Body of pancreas (tissue), 4 donors: Measurements from ENCODE around the gene PNMT. TPM values are rescaled to one million over a fixed set of nuclear protein-coding genes. Genes with fewer than 3 reads are reported as not detected.

Source experiments
- ATAC-seq: fragments of 150-250 bp; one replicate; pipeline ENCODE4 v1.9.1; 2016
- DNase-seq, 4 donors: peaks; one replicate each; pipeline ENCODE4 v3.0.0-alpha.2; 2019
- H3K27ac ChIP-seq, 4 donors: fragments of 200-600 bp; sonication (generic); 1 replicate in 3 of 4; 2 replicates in 1 of 4; pipeline versions ENCODE4 v1.5.1 to v1.6.1; 2016 to 2019; ENCODE audit warnings: mild to moderate bottlenecking in 1 of 4, mixed read lengths in 1 of 4, moderate library complexity in 1 of 4
- H3K27me3 ChIP-seq, 2 donors: fragments of 200-600 bp; sonication (generic); one replicate each; pipeline ENCODE4 v1.6.0; 2016; ENCODE audit warnings: mild to moderate bottlenecking in 1 of 2
- H3K36me3 ChIP-seq, 2 donors: fragments of 200-600 bp; sonication (generic); replicated peaks in 1 of 2; 2 replicates each; pipeline ENCODE4 v1.5.1; 2016; ENCODE audit warnings: low read depth in 2 of 2; ENCODE audit not compliant: insufficient read depth in 1 of 2
- H3K4me1 ChIP-seq: fragments of 200-600 bp; sonication (generic); one replicate; pipeline ENCODE4 v1.6.0; 2016
- H3K4me3 ChIP-seq, 2 donors: fragments of 200-600 bp; sonication (generic); 1 replicate in 1 of 2; 2 replicates in 1 of 2; pipeline ENCODE4 v1.5.1; 2016 to 2019
- H3K9me3 ChIP-seq, 3 donors: fragments of 200-600 bp; sonication (generic); 1 replicate in 2 of 3; 2 replicates in 1 of 3; pipeline ENCODE4 v1.5.1; 2016
- POLR2A ChIP-seq, 3 donors: fragments of 450-650 bp; IDR thresholded peaks; one replicate each; pipeline ENCODE4 v1.6.1; 2016; ENCODE audit warnings: antibody characterized with exemption in 3 of 3, mild to moderate bottlenecking in 2 of 3
- WGBS, 2 donors: methylation state at CpG; one replicate each; pipeline ENCODE4 v1.1.5; 2017; 5-methylcytosine and 5-hydroxymethylcytosine counted together
- intact Hi-C: fragments of 100-400 bp; cut with DNase I; formaldehyde crosslinking; loops from one replicate; pipeline ENCODE4 v1.15.1; 2023
- total RNA-seq, 2 donors: library from RNA; depleted of rRNA; stranded (reverse); fragments of >200 nt; gene quantifications; one replicate each; pipeline ENCODE4 v1.1.0, GENCODE V29; 2016
- TF ChIP-seq, protein P1 (sequence below), 7 experiments: fragments of 450-650 bp in 4 of 7; fragments of 200-600 bp in 3 of 7; sonication (generic) in 3 of 7; IDR thresholded peaks; one replicate each; pipeline ENCODE4 v1.5.1; 2016 to 2019; ENCODE audit warnings: antibody characterized with exemption in 7 of 7

The PNMT gene, protein sequence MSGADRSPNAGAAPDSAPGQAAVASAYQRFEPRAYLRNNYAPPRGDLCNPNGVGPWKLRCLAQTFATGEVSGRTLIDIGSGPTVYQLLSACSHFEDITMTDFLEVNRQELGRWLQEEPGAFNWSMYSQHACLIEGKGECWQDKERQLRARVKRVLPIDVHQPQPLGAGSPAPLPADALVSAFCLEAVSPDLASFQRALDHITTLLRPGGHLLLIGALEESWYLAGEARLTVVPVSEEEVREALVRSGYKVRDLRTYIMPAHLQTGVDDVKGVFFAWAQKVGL
- 1 to 10 TPM; 1.3 to 2.6 TPM for total RNA-seq

DNA sequence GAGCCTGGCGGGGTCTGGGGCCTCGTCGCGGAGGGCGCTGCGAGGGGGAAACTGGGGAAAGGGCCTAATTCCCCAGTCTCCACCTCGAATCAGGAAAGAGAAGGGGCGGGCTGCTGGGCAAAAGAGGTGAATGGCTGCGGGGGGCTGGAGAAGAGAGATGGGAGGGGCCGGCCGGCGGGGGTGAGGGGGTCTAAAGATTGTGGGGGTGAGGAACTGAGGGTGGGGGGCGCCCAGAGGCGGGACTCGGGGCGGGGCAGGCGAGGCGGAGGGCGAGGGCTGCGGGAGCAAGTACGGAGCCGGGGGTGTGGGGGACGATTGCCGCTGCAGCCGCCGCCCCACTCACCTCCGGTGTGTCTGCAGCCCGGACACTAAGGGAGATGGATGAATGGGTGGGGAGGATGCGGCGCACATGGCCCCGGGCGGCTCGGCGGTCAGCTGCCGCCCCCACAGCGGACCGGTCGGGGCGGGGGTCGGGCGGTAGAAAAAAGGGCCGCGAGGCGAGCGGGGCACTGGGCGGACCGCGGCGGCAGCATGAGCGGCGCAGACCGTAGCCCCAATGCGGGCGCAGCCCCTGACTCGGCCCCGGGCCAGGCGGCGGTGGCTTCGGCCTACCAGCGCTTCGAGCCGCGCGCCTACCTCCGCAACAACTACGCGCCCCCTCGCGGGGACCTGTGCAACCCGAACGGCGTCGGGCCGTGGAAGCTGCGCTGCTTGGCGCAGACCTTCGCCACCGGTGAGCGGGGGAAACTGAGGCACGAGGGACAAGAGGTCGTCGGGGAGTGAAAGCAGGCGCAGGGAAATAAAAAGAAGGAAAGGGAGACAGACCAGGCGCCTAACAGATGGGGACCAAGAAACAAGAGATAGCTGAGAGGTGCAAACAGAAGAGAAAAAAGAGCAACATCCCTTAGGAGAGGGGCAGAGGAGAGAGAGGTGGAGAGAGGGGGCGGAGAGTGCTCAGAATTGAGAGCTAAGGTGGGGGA, at the start of gene PNMT:
TSS of gene PNMT (plus strand) at position 509 of the 980 bp plus-strand sequence. CDS start at position 532, 23 bp downstream.
- TF ChIP-seq, protein P1, sequence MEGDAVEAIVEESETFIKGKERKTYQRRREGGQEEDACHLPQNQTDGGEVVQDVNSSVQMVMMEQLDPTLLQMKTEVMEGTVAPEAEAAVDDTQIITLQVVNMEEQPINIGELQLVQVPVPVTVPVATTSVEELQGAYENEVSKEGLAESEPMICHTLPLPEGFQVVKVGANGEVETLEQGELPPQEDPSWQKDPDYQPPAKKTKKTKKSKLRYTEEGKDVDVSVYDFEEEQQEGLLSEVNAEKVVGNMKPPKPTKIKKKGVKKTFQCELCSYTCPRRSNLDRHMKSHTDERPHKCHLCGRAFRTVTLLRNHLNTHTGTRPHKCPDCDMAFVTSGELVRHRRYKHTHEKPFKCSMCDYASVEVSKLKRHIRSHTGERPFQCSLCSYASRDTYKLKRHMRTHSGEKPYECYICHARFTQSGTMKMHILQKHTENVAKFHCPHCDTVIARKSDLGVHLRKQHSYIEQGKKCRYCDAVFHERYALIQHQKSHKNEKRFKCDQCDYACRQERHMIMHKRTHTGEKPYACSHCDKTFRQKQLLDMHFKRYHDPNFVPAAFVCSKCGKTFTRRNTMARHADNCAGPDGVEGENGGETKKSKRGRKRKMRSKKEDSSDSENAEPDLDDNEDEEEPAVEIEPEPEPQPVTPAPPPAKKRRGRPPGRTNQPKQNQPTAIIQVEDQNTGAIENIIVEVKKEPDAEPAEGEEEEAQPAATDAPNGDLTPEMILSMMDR (IDR thresholded peaks at IDR 0.05), result peak; percentile 48 to 73 (median 66)
- TF ChIP-seq POLR2A (IDR thresholded peaks at IDR 0.05), result no peak
- H3K27ac ChIP-seq, result peak within 1 kb of the TSS in 1 of 4 donors; percentile 8
- DNase-seq (peak; percentile 71 to 83 (median 76)), ATAC-seq (peak; percentile 58)
- H3K36me3 ChIP-seq, result no peaks in the 10 kb centered on the region
- no peak within 1 kb of the TSS for H3K4me3 ChIP-seq
- H3K4me1 ChIP-seq, result peaks cover 36% of the 10 kb centered on the region
- no peaks in the 10 kb centered on the region for H3K27me3 ChIP-seq
- 5 to 9% methylated on average over 61 to 68 of the region's 85 CpGs for WGBS, 2 donors
- H3K9me3 ChIP-seq, result no peaks in the 10 kb centered on the region
- intact Hi-C loops, result no loop called here

DNA sequence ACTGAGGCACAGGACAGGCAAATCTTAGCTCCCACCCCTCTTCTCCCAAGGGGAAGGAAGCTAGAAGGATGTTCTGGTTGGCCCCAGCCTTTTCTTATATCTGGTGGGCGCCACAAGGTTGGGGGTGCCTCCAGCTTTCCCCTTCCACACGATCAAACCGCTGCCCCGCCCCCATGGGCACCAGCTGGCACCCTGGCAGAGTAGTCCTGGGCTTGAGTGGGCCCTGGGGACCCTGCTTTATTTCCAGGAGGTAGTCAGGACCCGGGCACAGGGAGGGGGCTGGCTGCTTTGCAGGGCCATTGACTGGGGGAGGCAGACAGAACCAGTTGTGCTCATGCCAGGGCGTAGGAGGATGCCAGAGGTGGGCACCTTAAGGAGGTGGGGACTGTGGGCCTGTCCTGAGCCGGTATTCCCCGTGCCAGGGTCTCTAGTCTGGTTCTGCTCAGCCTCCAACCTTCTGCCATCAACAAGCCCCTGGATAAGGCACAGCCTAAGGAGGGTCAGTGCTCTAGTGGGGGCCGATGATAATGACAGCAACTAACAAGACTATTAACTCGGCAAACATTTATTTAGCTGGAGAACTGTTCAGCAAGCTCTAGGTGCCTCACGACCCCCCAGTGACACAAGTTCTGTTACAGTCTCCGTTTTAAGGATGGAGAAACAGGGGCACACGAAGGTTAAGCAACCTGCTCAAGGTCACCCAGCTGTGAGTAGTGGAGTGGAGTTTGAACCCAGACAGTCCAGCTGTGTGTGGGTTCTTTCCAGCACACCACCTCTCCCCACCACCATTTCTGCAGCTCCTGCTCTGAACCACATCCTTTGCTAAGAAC, 49.1 kb upstream of the PNMT start:
- Histone ChIP-seq H3K4me1 (peaks cover 36% of the 10 kb centered on the region), H3K36me3 (no peaks in the 10 kb centered on the region), H3K27me3 (no peaks in the 10 kb centered on the region), H3K9me3 (no peaks in the 10 kb centered on the region), H3K27ac (no peak overlapping the region), H3K4me3 (no peak overlapping the region)
- DNase-seq (no peak), ATAC-seq (no peak)
- TF ChIP-seq, protein P1 (IDR thresholded peaks at IDR 0.05), result no peak
- TF ChIP-seq POLR2A (IDR thresholded peaks at IDR 0.05), result no peak
- intact Hi-C loops, result no loop called here
- 34 to 43% methylated on average over 8 to 13 of the region's 13 CpGs for WGBS, 2 donors

DNA sequence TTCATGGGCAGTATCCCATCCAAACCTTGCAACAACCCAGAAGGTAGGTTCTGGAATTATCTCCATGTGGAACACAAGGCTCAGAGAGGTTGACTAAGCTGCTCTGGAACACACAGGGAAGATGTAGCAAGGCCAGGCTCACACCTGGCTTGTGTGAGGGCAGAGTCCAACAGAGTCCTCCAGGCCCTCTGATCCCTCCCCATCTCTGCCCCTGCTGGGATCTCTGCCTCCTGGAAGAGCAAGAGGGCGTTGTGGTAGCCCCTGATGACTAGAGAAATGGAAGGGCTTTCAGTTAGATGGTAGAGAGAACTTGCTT, 48.5 kb upstream of the PNMT start:
- TF ChIP-seq, protein P1 (IDR thresholded peaks at IDR 0.05), result no peak
- TF ChIP-seq POLR2A (IDR thresholded peaks at IDR 0.05), result no peak
- no peaks in the 10 kb centered on the region for H3K9me3 ChIP-seq
- H3K4me3 ChIP-seq, result no peak overlapping the region
- H3K27ac ChIP-seq, result no peak overlapping the region
- intact Hi-C loops, result loop anchor here (5.0 kb wide), 1 partner anchor 67 kb away; no protein-coding TSS in a partner anchor
- peaks cover 36% of the 10 kb centered on the region for H3K4me1 ChIP-seq
- WGBS, 2 donors, result 56% methylated on average over 1 of the region's 1 CpG; no CpG with 5 or more reads in 1 of the 2 donors
- no peak for ATAC-seq
- H3K27me3 ChIP-seq, result no peaks in the 10 kb centered on the region
- no peaks in the 10 kb centered on the region for H3K36me3 ChIP-seq
- DNase-seq, result no peak

DNA sequence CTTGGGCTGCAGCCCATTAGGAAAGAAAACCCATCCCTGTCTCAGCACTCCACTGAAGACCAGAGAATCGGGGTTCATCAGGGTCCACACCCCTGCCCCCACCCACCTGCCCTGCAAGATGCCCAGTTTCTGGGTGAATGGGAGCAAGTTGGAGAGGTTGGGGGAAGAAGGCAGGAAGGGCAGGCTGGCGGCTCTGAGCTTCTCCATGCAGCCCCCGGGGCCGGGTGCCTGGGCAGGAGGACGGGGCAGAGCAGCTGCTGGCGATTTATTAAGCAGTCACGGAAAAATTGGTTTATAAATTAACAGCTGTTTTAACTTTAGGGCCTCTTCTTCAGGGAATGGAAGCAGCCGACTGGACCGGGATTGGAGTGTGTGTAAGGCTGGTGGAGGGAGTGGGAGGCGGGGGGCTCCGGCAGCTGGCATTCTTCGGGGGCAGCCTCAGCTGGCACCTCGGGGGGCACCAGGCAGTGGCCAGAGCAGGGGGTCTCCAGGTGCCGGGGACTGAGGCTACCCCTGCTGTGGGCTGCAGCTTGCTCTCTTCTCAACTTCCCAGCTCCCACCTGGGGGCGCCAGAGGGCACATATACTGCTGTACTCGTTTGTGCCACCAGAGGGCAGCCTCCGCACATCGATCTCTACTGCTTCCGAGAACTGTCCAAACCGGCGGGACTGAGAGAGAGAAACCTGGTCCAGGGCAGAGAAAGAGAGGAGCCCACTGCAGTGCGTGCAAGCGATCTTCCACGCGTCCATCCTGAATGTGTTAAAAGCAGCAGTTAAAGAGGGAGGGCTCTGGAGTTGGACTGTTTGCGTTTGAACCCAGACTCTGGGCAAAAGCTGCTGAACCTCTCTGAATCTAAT, 46.5 kb upstream of the PNMT start:
- Histone ChIP-seq H3K9me3 (no peaks in the 10 kb centered on the region), H3K27me3 (peaks cover 0 to 5% of the 10 kb centered on the region in 2 donors), H3K27ac (no peak overlapping the region), H3K36me3 (no peaks in the 10 kb centered on the region), H3K4me3 (no peak overlapping the region), H3K4me1 (peaks cover 54% of the 10 kb centered on the region)
- DNase-seq (peak; percentile 85 to 89 (median 86)), ATAC-seq (peak; percentile 62)
- TF ChIP-seq, protein P1 (IDR thresholded peaks at IDR 0.05), result peak; percentile 95 to 100 (median 100)
- no peak for TF ChIP-seq POLR2A (IDR thresholded peaks at IDR 0.05)
- intact Hi-C loops, result loop anchor here (5.0 kb wide), 1 partner anchor 69 kb away; no protein-coding TSS in a partner anchor
- WGBS, 2 donors, result 9% methylated on average over 23 to 26 of the region's 26 CpGs
